Small intestine (tissue), 7 donors: ENCODE measurements around the gene SULT2A1. TPM values are rescaled to one million over a fixed set of nuclear protein-coding genes. Genes with fewer than 3 reads are reported as not detected.

Experiments used
- DNase-seq, 2 donors: peaks; one replicate each; pipeline versions ENCODE4 v3.0.0 to v3.0.0-alpha.2; 2013
- FAIRE-seq: peaks from 2 replicates; lab custom pipeline; 2012; peaks lifted over from hg19 to GRCh38; lab: Jason Lieb, UNC
- H3K27ac ChIP-seq, 3 donors: one replicate each; pipeline ENCODE4 v1.5.1; 2013; ENCODE audit warnings: low read length in 2 of 3, mild to moderate bottlenecking in 2 of 3, control low read depth in 1 of 3, inconsistent platforms in 1 of 3, low read depth in 1 of 3, moderate library complexity in 1 of 3
- H3K27me3 ChIP-seq, 3 donors: one replicate each; pipeline ENCODE4 v1.6.1; 2013; ENCODE audit warnings: low read length in 3 of 3, inconsistent platforms in 1 of 3; ENCODE audit not compliant: control insufficient read depth in 3 of 3, insufficient read depth in 3 of 3
- H3K36me3 ChIP-seq, 3 donors: one replicate each; pipeline ENCODE4 v1.6.1; 2013; ENCODE audit warnings: low read length in 3 of 3, inconsistent platforms in 1 of 3, low read depth in 1 of 3, mild to moderate bottlenecking in 1 of 3, moderate library complexity in 1 of 3; ENCODE audit not compliant: control insufficient read depth in 3 of 3, insufficient read depth in 2 of 3
- H3K4me1 ChIP-seq, 3 donors: one replicate each; pipeline ENCODE4 v1.6.1; 2013; ENCODE audit warnings: low read length in 2 of 3, inconsistent platforms in 1 of 3, low read depth in 1 of 3, mild to moderate bottlenecking in 1 of 3, moderate library complexity in 1 of 3; ENCODE audit not compliant: control insufficient read depth in 3 of 3, insufficient read depth in 2 of 3
- H3K4me3 ChIP-seq, 3 donors: one replicate each; pipeline ENCODE4 v1.5.1; 2013; ENCODE audit warnings: low read length in 3 of 3, control low read depth in 1 of 3, inconsistent platforms in 1 of 3, low read depth in 1 of 3, mild to moderate bottlenecking in 1 of 3, moderate library complexity in 1 of 3
- H3K9me3 ChIP-seq, 2 donors: one replicate each; pipeline ENCODE4 v1.6.1; 2013; ENCODE audit warnings: low read depth in 1 of 2, low read length in 1 of 2; ENCODE audit not compliant: control insufficient read depth in 2 of 2, insufficient read depth in 1 of 2
- WGBS, 3 donors: extraction: QIAGEN DNeasy Blood & Tissue Kit; methylation state at CpG; one replicate each; pipeline ENCODE4 v1.1.7; 2013; 5-methylcytosine and 5-hydroxymethylcytosine counted together
- polyA plus RNA-seq, 4 donors: library from polyadenylated mRNA; stranded (reverse) in 3 of 4; unstranded in 1 of 4; fragments of 200-250 nt in 3 of 4; fragments of 120-200 nt in 1 of 4; gene quantifications; one replicate each; pipeline versions ENCODE4 v1.2.1 to v1.2.3, GENCODE V29; 2013
- donor health status: healthy with polysubstance abuse.
- donor health status: control.
- donor health status: control.
- donor health status: Bipolar disorder and iron deficiency.
- donor health status: healthy.

SULT2A1 gene
- polyA plus RNA-seq, 4 donors: 12.7 to 275 (median 187) TPM

DNA sequence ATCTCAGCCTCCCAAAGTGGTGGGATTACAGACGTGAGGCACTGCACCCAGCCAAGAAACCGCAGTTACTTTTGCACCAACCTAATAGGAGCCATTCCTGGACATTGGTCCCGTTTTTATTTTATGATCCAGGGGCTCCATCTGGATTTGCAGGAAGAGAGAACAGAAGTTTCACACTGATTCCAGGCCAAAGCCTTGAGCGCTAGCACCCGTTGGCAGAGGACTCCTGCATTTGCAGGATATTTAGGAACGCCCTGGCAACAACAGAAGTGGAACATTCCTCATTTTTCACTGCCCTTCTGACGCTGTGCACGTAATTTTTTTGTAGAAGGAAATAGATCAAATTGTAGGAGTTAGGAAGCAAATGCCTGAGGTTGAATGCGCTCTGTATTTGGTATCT lies 11.7 kb upstream of the SULT2A1 start:
- H3K9me3 ChIP-seq: peaks cover 0 to 19% of the 10 kb centered on the region in 2 donors
- no peak overlapping the region for H3K4me3 ChIP-seq
- DNase-seq (no peak), FAIRE-seq (no peak)
- no peaks in the 10 kb centered on the region for H3K27me3 ChIP-seq
- no peak overlapping the region for H3K27ac ChIP-seq
- peaks cover 0 to 9% (median 0%) of the 10 kb centered on the region in 3 donors for H3K4me1 ChIP-seq
- 64 to 72% (median 67%) methylated on average over 9 of the region's 9 CpGs for WGBS, 3 donors
- no peaks in the 10 kb centered on the region for H3K36me3 ChIP-seq

- Histone ChIP-seq H3K27me3 (no peaks in the 10 kb centered on the region), H3K27ac (peak overlapping the region in 2 of 3 donors; percentile 41 to 45), H3K4me1 (peaks cover 0 to 12% (median 0%) of the 10 kb centered on the region in 3 donors), H3K4me3 (no peak overlapping the region), H3K36me3 (no peaks in the 10 kb centered on the region), H3K9me3 (peaks cover 0 to 29% of the 10 kb centered on the region in 2 donors)
- WGBS, 3 donors: 21 to 61% (median 38%) methylated on average over 5 of the region's 5 CpGs
- no peak for FAIRE-seq
- DNase-seq: peak; percentile 70 to 86
Observed at GRCh38 chr19:47896773-47897172, 10.7 kb upstream of the SULT2A1 start.

- 72 to 96% (median 95%) methylated on average over 4 of the region's 4 CpGs for WGBS, 3 donors
- Histone ChIP-seq H3K4me1 (peaks cover 0 to 16% (median under 1%) of the 10 kb centered on the region in 3 donors), H3K36me3 (no peaks in the 10 kb centered on the region), H3K4me3 (no peak overlapping the region), H3K9me3 (peaks cover 0 to 29% of the 10 kb centered on the region in 2 donors), H3K27me3 (no peaks in the 10 kb centered on the region), H3K27ac (peak overlapping the region in 1 of 3 donors; percentile 45)
- DNase-seq: no peak
- no peak for FAIRE-seq
Observed at GRCh38 chr19:47896019-47896418, 9.9 kb upstream of the SULT2A1 start.

DNA sequence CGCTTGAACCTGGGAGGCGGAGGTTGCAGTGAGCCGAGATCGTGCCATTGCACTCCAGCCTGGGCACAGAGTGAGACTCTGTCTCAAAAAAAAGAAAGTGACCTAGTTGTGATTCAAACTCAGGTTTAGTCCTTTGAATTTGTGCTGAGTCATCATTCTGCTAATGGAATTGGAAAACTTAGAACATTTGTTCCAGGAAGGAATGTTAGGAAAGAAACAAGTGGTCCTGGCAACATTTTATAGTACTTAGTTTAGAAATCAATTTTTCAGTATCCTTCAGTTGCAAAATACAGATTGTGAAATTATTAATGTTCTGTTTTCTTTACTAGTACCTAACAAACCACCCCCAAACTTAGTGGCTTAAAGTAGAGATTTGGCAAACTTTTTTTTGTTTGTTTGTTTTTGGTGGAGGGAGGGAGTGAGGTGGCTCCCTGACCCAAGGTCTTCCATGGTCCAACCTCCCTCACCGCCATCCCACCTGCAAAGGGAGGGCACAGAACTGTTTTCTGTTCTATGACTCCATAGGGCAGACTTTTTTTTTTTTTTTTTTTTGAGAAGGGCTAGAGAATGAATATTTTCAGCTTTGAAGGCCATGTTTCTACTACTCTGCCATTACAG lies 9.2 kb upstream of the SULT2A1 start:
- H3K27me3 ChIP-seq: no peaks in the 10 kb centered on the region
- H3K27ac ChIP-seq: no peak overlapping the region
- 93 to 97% (median 94%) methylated on average over 5 of the region's 5 CpGs for WGBS, 3 donors
- no peak overlapping the region for H3K4me3 ChIP-seq
- no peak for FAIRE-seq
- no peak for DNase-seq
- H3K4me1 ChIP-seq: peaks cover 0 to 16% (median 2%) of the 10 kb centered on the region in 3 donors
- H3K36me3 ChIP-seq: no peaks in the 10 kb centered on the region
- peaks cover 0 to 29% of the 10 kb centered on the region in 2 donors for H3K9me3 ChIP-seq

GRCh38 chr19:47891923-47892666 lies 6.0 kb upstream of the SULT2A1 start:
- Histone ChIP-seq H3K4me1 (peaks cover 0 to 16% (median 2%) of the 10 kb centered on the region in 3 donors), H3K27me3 (no peaks in the 10 kb centered on the region), H3K9me3 (peaks cover 0 to 26% of the 10 kb centered on the region in 2 donors), H3K36me3 (no peaks in the 10 kb centered on the region), H3K27ac (peak overlapping the region; percentile 64 to 84 (median 79)), H3K4me3 (no peak overlapping the region)
- FAIRE-seq (no peak), DNase-seq (peak; percentile 73 to 89)
- 36 to 52% (median 39%) methylated on average over 7 of the region's 7 CpGs for WGBS, 3 donors

GRCh38 chr19:47891622-47891922 lies 5.5 kb upstream of the SULT2A1 start:
- Histone ChIP-seq H3K9me3 (peaks cover 0 to 26% of the 10 kb centered on the region in 2 donors), H3K4me1 (peaks cover 0 to 13% (median 2%) of the 10 kb centered on the region in 3 donors), H3K27ac (peak overlapping the region; percentile 46 to 84 (median 79)), H3K27me3 (no peaks in the 10 kb centered on the region), H3K4me3 (no peak overlapping the region), H3K36me3 (no peaks in the 10 kb centered on the region)
- 43 to 66% (median 56%) methylated on average over 2 of the region's 2 CpGs for WGBS, 3 donors
- FAIRE-seq (no peak), DNase-seq (no peak)

DNA sequence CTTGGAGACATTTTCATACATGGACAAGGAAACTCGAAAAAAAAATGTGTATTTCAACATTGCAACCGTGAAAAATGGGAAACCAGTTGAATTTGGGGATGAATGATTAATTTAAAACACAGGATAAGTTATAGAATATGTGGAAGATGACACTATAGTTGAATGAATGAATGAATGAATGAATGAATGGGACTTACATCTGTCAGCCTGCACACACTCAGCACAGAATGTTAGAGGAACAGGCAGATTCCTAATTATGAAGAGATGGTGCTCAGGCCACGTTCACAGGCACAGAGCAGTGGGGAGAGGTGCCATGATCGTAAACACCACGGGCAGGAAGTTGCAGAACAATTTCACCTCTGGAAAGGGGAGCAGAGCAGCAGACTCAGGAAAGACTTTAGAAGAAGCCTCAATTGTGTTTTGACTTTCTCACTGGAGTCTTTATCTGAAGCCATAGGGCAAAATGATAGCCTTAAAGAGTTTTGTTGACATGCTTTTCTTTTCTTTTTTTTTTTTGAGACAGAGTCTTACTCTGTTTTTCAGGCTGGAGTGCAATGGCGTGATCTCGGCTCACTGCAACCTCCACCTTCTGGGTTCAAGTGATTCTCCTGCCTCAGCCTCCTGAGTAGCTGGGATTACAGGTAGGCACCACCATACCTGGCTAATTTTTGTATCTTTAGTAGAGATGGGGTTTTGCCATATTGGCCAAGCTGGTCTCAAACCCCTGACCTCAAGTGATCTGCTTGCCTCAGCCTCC lies 4.9 kb upstream of the SULT2A1 start:
- no peak for DNase-seq
- peak overlapping the region in 2 of 3 donors; percentile 79 to 84 for H3K27ac ChIP-seq
- 58 to 60% (median 60%) methylated on average over 7 of the region's 7 CpGs for WGBS, 3 donors
- H3K4me3 ChIP-seq: no peak overlapping the region
- peaks cover 0 to 8% (median 2%) of the 10 kb centered on the region in 3 donors for H3K4me1 ChIP-seq
- H3K9me3 ChIP-seq: peaks cover 0 to 24% of the 10 kb centered on the region in 2 donors
- FAIRE-seq: no peak
- no peaks in the 10 kb centered on the region for H3K36me3 ChIP-seq
- H3K27me3 ChIP-seq: no peaks in the 10 kb centered on the region

DNA sequence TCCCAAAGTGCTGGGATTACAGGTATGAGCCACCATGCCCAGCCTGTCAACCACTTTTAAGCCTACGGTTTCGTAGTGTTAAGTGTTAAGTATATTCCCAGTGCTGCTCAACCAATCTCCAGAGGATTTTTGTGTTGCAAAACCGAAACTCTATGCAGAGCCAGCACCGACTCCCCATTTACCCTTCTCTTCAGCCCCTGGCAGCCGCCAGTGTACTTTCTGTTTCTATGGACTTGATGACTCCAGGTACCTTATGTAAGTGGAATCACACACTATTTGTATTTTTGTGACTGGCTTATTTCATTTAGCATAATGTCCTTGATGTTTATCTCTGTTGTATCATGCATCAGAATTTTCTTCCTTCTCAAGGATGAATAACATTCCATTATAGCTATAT lies 1.1 kb downstream of the SULT2A1 start:
- 42 to 60% (median 51%) methylated on average over 5 of the region's 5 CpGs for WGBS, 3 donors
- peak overlapping the region in 2 of 3 donors; percentile 52 for H3K4me3 ChIP-seq

More for the DNA sequence above, 1.1 kb downstream of the SULT2A1 start:
- peaks cover 0 to 21% (median 1%) of the 10 kb centered on the region in 3 donors for H3K36me3 ChIP-seq
- H3K9me3 ChIP-seq: no peaks in the 10 kb centered on the region
- no peak for FAIRE-seq
- H3K4me1 ChIP-seq: no peaks in the 10 kb centered on the region
- H3K27me3 ChIP-seq: no peaks in the 10 kb centered on the region
- H3K27ac ChIP-seq: peak overlapping the region in 1 of 3 donors; percentile 81
- DNase-seq: peak; percentile 43 to 53
